GM12878 (cell line): ENCODE results near the gene PLA2G2C.

Source experiments
- CEBPB ChIP-seq, 2 experiments: fragments of 150-350 bp in 1 of 2; IDR thresholded peaks; 2 replicates each; pipeline ENCODE4 v1.6.1; 2012 to 2014; ENCODE audit warnings: low read depth in 2 of 2, low read length in 2 of 2, borderline replicate concordance in 1 of 2, inconsistent platforms in 1 of 2
- CHD2 ChIP-seq: IDR thresholded peaks from 2 replicates; pipeline ENCODE4 v1.6.1; 2011; ENCODE audit warnings: low read depth, low read length, improper control_type of control experiment, borderline replicate concordance
- HDAC2 ChIP-seq: fragments of 200-600 bp; sonication (generic); IDR thresholded peaks from 2 replicates; pipeline ENCODE4 v1.6.1; 2017
- POLR2A ChIP-seq: IDR thresholded peaks from 2 replicates; pipeline ENCODE4 v1.6.1; 2011; ENCODE audit warnings: low read depth, mild to moderate bottlenecking, low read length
- POLR2AphosphoS5 ChIP-seq: IDR thresholded peaks from 2 replicates; pipeline ENCODE4 v1.6.1; 2011; ENCODE audit warnings: mild to moderate bottlenecking, low read length, inconsistent platforms
- SIN3A ChIP-seq: IDR thresholded peaks from 2 replicates; pipeline ENCODE4 v1.6.1; 2012; ENCODE audit warnings: low read depth, low read length, improper control_type of control experiment
- SREBF1 ChIP-seq: IDR thresholded peaks from 2 replicates; pipeline ENCODE4 v1.6.1; 2012; ENCODE audit warnings: mild to moderate bottlenecking, low read length
- TAF1 ChIP-seq: IDR thresholded peaks from 2 replicates; pipeline ENCODE4 v1.6.1; 2011; ENCODE audit warnings: mild to moderate bottlenecking, low read depth, low read length, borderline replicate concordance
- ZNF274 ChIP-seq: IDR thresholded peaks from one replicate; pipeline ENCODE4 v1.8.0; 2011; ENCODE audit not compliant: insufficient read length, insufficient read depth
- TF ChIP-seq, protein P1 (sequence below), 3 experiments: IDR thresholded peaks in 2 of 3; conservative IDR thresholded peaks in 1 of 3; 2 replicates each; pipeline ENCODE4 v1.5.1; 2011; ENCODE audit warnings: low read depth in 3 of 3, low read length in 3 of 3, mild to moderate bottlenecking in 3 of 3, control low read depth in 2 of 3, moderate library complexity in 2 of 3, inconsistent platforms in 1 of 3, mixed read lengths in 1 of 3; ENCODE audit not compliant: control insufficient read depth in 2 of 3, insufficient read depth in 1 of 3; ENCODE audit errors: extremely low read depth in 1 of 3
- TF ChIP-seq, protein P2 (sequence below): IDR thresholded peaks from 2 replicates; pipeline ENCODE4 v1.6.1; 2012; ENCODE audit warnings: mild to moderate bottlenecking, low read depth, low read length
- TF ChIP-seq, protein P3 (sequence below): fragments of 450-650 bp; IDR thresholded peaks from 2 replicates; pipeline ENCODE4 v1.6.1; 2016; ENCODE audit warnings: mild to moderate bottlenecking, moderate library complexity, borderline replicate concordance

DNA sequence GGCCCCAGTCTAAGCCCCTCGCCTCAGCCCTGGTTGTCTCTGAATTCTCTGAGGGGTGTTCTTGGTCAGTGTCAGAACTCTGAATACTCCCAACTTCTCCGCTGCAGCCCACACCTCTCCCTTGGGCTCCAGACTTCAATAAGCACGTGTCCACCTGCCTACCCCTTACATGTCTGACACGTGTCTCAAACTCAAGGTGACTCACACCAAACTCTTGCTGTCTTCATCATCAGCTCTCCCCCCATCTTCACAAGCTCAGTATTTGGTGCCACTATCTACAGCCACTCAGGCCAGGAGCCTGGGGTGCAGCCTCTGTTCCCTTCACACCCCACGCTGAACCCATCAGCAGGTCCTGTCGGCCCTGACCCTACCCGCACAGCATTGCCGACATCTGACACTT, 19.2 kb downstream of the PLA2G2C start:
- TF ChIP-seq ZNF274: no peak
- TF ChIP-seq, protein P1, sequence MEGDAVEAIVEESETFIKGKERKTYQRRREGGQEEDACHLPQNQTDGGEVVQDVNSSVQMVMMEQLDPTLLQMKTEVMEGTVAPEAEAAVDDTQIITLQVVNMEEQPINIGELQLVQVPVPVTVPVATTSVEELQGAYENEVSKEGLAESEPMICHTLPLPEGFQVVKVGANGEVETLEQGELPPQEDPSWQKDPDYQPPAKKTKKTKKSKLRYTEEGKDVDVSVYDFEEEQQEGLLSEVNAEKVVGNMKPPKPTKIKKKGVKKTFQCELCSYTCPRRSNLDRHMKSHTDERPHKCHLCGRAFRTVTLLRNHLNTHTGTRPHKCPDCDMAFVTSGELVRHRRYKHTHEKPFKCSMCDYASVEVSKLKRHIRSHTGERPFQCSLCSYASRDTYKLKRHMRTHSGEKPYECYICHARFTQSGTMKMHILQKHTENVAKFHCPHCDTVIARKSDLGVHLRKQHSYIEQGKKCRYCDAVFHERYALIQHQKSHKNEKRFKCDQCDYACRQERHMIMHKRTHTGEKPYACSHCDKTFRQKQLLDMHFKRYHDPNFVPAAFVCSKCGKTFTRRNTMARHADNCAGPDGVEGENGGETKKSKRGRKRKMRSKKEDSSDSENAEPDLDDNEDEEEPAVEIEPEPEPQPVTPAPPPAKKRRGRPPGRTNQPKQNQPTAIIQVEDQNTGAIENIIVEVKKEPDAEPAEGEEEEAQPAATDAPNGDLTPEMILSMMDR (IDR thresholded peaks at IDR 0.05 in 2 of 3, conservative IDR thresholded peaks at IDR 0.05 in 1 of 3; ENCODE audit: control insufficient read depth in 2 of 3, extremely low read depth in 1 of 3, insufficient read depth in 1 of 3, low read depth in 3 of 3, low read length in 3 of 3): no peak
- no peak for TF ChIP-seq POLR2A
- no peak for TF ChIP-seq SREBF1
- no peak for TF ChIP-seq TAF1
- no peak for TF ChIP-seq HDAC2
- TF ChIP-seq SIN3A: no peak
- TF ChIP-seq, protein P2, sequence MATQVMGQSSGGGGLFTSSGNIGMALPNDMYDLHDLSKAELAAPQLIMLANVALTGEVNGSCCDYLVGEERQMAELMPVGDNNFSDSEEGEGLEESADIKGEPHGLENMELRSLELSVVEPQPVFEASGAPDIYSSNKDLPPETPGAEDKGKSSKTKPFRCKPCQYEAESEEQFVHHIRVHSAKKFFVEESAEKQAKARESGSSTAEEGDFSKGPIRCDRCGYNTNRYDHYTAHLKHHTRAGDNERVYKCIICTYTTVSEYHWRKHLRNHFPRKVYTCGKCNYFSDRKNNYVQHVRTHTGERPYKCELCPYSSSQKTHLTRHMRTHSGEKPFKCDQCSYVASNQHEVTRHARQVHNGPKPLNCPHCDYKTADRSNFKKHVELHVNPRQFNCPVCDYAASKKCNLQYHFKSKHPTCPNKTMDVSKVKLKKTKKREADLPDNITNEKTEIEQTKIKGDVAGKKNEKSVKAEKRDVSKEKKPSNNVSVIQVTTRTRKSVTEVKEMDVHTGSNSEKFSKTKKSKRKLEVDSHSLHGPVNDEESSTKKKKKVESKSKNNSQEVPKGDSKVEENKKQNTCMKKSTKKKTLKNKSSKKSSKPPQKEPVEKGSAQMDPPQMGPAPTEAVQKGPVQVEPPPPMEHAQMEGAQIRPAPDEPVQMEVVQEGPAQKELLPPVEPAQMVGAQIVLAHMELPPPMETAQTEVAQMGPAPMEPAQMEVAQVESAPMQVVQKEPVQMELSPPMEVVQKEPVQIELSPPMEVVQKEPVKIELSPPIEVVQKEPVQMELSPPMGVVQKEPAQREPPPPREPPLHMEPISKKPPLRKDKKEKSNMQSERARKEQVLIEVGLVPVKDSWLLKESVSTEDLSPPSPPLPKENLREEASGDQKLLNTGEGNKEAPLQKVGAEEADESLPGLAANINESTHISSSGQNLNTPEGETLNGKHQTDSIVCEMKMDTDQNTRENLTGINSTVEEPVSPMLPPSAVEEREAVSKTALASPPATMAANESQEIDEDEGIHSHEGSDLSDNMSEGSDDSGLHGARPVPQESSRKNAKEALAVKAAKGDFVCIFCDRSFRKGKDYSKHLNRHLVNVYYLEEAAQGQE: no peak
- no peak for TF ChIP-seq CEBPB (IDR thresholded peaks at IDR 0.05; ENCODE audit: borderline replicate concordance in 1 of 2, low read depth in 2 of 2, low read length in 2 of 2)
- TF ChIP-seq POLR2AphosphoS5: no peak
- no peak for TF ChIP-seq CHD2
- TF ChIP-seq, protein P3, sequence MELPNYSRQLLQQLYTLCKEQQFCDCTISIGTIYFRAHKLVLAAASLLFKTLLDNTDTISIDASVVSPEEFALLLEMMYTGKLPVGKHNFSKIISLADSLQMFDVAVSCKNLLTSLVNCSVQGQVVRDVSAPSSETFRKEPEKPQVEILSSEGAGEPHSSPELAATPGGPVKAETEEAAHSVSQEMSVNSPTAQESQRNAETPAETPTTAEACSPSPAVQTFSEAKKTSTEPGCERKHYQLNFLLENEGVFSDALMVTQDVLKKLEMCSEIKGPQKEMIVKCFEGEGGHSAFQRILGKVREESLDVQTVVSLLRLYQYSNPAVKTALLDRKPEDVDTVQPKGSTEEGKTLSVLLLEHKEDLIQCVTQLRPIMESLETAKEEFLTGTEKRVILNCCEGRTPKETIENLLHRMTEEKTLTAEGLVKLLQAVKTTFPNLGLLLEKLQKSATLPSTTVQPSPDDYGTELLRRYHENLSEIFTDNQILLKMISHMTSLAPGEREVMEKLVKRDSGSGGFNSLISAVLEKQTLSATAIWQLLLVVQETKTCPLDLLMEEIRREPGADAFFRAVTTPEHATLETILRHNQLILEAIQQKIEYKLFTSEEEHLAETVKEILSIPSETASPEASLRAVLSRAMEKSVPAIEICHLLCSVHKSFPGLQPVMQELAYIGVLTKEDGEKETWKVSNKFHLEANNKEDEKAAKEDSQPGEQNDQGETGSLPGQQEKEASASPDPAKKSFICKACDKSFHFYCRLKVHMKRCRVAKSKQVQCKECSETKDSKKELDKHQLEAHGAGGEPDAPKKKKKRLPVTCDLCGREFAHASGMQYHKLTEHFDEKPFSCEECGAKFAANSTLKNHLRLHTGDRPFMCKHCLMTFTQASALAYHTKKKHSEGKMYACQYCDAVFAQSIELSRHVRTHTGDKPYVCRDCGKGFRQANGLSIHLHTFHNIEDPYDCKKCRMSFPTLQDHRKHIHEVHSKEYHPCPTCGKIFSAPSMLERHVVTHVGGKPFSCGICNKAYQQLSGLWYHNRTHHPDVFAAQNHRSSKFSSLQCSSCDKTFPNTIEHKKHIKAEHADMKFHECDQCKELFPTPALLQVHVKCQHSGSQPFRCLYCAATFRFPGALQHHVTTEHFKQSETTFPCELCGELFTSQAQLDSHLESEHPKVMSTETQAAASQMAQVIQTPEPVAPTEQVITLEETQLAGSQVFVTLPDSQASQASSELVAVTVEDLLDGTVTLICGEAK: no peak
